Stomach (tissue), 4 donors: ENCODE data around the gene EMD.

Experiments
- POLR2A ChIP-seq, 4 donors: fragments of 450-650 bp; IDR thresholded peaks; one replicate each; pipeline ENCODE4 v1.6.1; 2016; ENCODE audit warnings: antibody characterized with exemption in 4 of 4, control low read depth in 2 of 4, mild to moderate bottlenecking in 1 of 4, moderate library complexity in 1 of 4
- TF ChIP-seq, protein P1 (sequence below), 7 experiments: fragments of 450-650 bp in 4 of 7; fragments of 200-600 bp in 3 of 7; sonication (generic) in 3 of 7; IDR thresholded peaks; one replicate each; pipeline ENCODE4 v1.5.1; 2016 to 2019; ENCODE audit warnings: antibody characterized with exemption in 7 of 7, control low read depth in 2 of 7, mild to moderate bottlenecking in 1 of 7

DNA sequence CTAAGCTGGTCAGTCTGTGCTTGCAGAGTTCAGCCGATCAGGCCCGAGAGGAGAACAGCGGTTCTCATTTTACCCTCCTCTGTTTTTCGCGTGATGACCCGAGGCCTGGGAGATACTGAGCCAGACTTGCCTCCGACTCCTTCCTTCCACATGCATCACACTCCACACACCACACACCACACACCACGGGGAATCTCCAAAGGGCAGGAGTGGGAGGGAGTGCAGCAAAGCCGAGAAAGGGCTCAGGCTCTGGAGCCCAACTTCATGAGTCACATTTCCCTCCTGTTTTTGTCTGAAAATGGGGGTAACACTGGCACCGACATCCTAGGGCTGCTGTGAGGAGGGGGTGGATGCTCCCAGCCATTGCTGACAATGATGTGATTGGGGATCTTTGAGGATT lies 44.6 kb upstream of the EMD start:
- TF ChIP-seq, protein P1, sequence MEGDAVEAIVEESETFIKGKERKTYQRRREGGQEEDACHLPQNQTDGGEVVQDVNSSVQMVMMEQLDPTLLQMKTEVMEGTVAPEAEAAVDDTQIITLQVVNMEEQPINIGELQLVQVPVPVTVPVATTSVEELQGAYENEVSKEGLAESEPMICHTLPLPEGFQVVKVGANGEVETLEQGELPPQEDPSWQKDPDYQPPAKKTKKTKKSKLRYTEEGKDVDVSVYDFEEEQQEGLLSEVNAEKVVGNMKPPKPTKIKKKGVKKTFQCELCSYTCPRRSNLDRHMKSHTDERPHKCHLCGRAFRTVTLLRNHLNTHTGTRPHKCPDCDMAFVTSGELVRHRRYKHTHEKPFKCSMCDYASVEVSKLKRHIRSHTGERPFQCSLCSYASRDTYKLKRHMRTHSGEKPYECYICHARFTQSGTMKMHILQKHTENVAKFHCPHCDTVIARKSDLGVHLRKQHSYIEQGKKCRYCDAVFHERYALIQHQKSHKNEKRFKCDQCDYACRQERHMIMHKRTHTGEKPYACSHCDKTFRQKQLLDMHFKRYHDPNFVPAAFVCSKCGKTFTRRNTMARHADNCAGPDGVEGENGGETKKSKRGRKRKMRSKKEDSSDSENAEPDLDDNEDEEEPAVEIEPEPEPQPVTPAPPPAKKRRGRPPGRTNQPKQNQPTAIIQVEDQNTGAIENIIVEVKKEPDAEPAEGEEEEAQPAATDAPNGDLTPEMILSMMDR (IDR thresholded peaks at IDR 0.05): no peak
- no peak for TF ChIP-seq POLR2A (IDR thresholded peaks at IDR 0.05)
